H9 (cell line): ENCODE data around the gene PDE7B. TPM values are rescaled to one million over a fixed set of nuclear protein-coding genes. Genes with fewer than 3 reads are reported as not detected.

Experiments used
- DNase-seq: peaks from one replicate; pipeline ENCODE4 v3.0.0-alpha.2; 2017
- H2AFZ ChIP-seq: one replicate; pipeline ENCODE4 v1.6.1; 2013; ENCODE audit warnings: mild to moderate bottlenecking, low read length, control low read depth, moderate library complexity
- H2AK5ac ChIP-seq: 2 replicates; pipeline ENCODE4 v1.6.1; 2013; ENCODE audit warnings: low read length, control low read depth, mixed read lengths; ENCODE audit not compliant: insufficient read length
- H2BK120ac ChIP-seq: one replicate; pipeline ENCODE4 v1.6.1; 2013; ENCODE audit warnings: low read depth, mild to moderate bottlenecking, low read length, control low read depth, inconsistent platforms; ENCODE audit not compliant: poor library complexity, severe bottlenecking
- H2BK12ac ChIP-seq: 2 replicates; pipeline ENCODE4 v1.6.1; 2013; ENCODE audit warnings: low read length, control low read depth, mixed read lengths, low read depth; ENCODE audit not compliant: insufficient read length
- H2BK15ac ChIP-seq: 2 replicates; pipeline ENCODE4 v1.6.1; 2013; ENCODE audit warnings: low read depth, low read length, control low read depth
- H2BK20ac ChIP-seq: one replicate; pipeline ENCODE4 v1.6.1; 2013; ENCODE audit warnings: low read depth, mild to moderate bottlenecking, low read length, control low read depth, inconsistent platforms; ENCODE audit not compliant: poor library complexity, severe bottlenecking
- H2BK5ac ChIP-seq: 2 replicates; pipeline ENCODE4 v1.6.1; 2013; ENCODE audit warnings: low read length, control low read depth, mixed read lengths; ENCODE audit not compliant: insufficient read length
- H3K14ac ChIP-seq: 2 replicates; pipeline ENCODE4 v1.6.1; 2013; ENCODE audit warnings: low read length, control low read depth; ENCODE audit not compliant: insufficient read depth
- H3K18ac ChIP-seq: 2 replicates; pipeline ENCODE4 v1.6.1; 2013; ENCODE audit warnings: low read depth, mild to moderate bottlenecking, mixed read lengths, low read length, control low read depth; ENCODE audit not compliant: insufficient read length
- H3K23ac ChIP-seq: 2 replicates; pipeline ENCODE4 v1.6.1; 2013; ENCODE audit warnings: low read length, control low read depth, mixed read lengths, low read depth; ENCODE audit not compliant: insufficient read length
- H3K23me2 ChIP-seq: 2 replicates; pipeline ENCODE4 v1.6.1; 2013; ENCODE audit warnings: low read depth, mild to moderate bottlenecking, mixed read lengths, low read length, control low read depth; ENCODE audit not compliant: insufficient read length, poor library complexity, severe bottlenecking
- H3K27ac ChIP-seq: 2 replicates; pipeline ENCODE4 v1.5.1; 2013; ENCODE audit warnings: low read length, control low read depth, mixed read lengths, low read depth; ENCODE audit not compliant: insufficient read length
- H3K27me3 ChIP-seq: 2 replicates; pipeline ENCODE4 v1.6.1; 2013; ENCODE audit warnings: low read length, control low read depth, inconsistent platforms; ENCODE audit not compliant: insufficient read depth
- H3K4ac ChIP-seq: 2 replicates; pipeline ENCODE4 v1.6.1; 2013; ENCODE audit warnings: low read depth, mild to moderate bottlenecking, control low read depth, inconsistent platforms, low read length, moderate library complexity
- H3K4me1 ChIP-seq: 2 replicates; pipeline ENCODE4 v1.6.1; 2013; ENCODE audit warnings: low read length, control low read depth, inconsistent platforms; ENCODE audit not compliant: insufficient read depth
- H3K4me2 ChIP-seq: 2 replicates; pipeline ENCODE4 v1.6.1; 2013; ENCODE audit warnings: low read length, control low read depth, mixed read lengths; ENCODE audit not compliant: insufficient read length, insufficient read depth
- H3K56ac ChIP-seq: 2 replicates; pipeline ENCODE4 v1.6.1; 2013; ENCODE audit warnings: low read depth, mild to moderate bottlenecking, mixed read lengths, low read length, control low read depth; ENCODE audit not compliant: insufficient read length
- H3K79me1 ChIP-seq: 2 replicates; pipeline ENCODE4 v1.6.1; 2013; ENCODE audit warnings: low read depth, mild to moderate bottlenecking, moderate library complexity, low read length, control low read depth, inconsistent platforms; ENCODE audit not compliant: insufficient read depth, poor library complexity, severe bottlenecking
- H3K79me2 ChIP-seq: 2 replicates; pipeline ENCODE4 v1.6.1; 2013; ENCODE audit warnings: low read length, control low read depth, inconsistent platforms; ENCODE audit not compliant: insufficient read depth
- H3K9ac ChIP-seq: 2 replicates; pipeline ENCODE4 v1.6.1; 2013; ENCODE audit warnings: low read length, control low read depth, mixed read lengths; ENCODE audit not compliant: insufficient read length; ENCODE audit errors: extremely low read depth
- H3K9me3 ChIP-seq: one replicate; pipeline ENCODE4 v1.6.1; 2013; ENCODE audit warnings: low read depth, low read length, inconsistent platforms; ENCODE audit not compliant: control insufficient read depth
- H3T11ph ChIP-seq: one replicate; pipeline ENCODE4 v1.6.1; 2013; ENCODE audit warnings: mild to moderate bottlenecking, low read length, control low read depth, inconsistent platforms
- H4K20me1 ChIP-seq: one replicate; pipeline ENCODE4 v1.6.1; 2013; ENCODE audit not compliant: control insufficient read depth, insufficient read length, insufficient read depth
- H4K5ac ChIP-seq: 2 replicates; pipeline ENCODE4 v1.6.1; 2013; ENCODE audit warnings: low read depth, mild to moderate bottlenecking, mixed read lengths, low read length, control low read depth; ENCODE audit not compliant: insufficient read length
- H4K8ac ChIP-seq: replicated peaks from 2 replicates; pipeline ENCODE4 v1.6.1; 2013; ENCODE audit warnings: low read length, control low read depth, mixed read lengths, low read depth; ENCODE audit not compliant: insufficient read length
- H4K91ac ChIP-seq: 2 replicates; pipeline ENCODE4 v1.6.1; 2013; ENCODE audit warnings: low read depth, mild to moderate bottlenecking, moderate library complexity, mixed read lengths, low read length, control low read depth; ENCODE audit not compliant: insufficient read length
- H3K27ac Mint-ChIP-seq, 3 experiments: 2 replicates in 2 of 3; 3 replicates in 1 of 3; pipeline ENCODE4 v1.8.0; 2020 to 2021; ENCODE audit warnings: mixed read lengths in 3 of 3, mild to moderate bottlenecking in 1 of 3, moderate library complexity in 1 of 3
- H3K27me3 Mint-ChIP-seq: 2 replicates; pipeline ENCODE4 v1.8.0; 2021; ENCODE audit warnings: low read depth, mild to moderate bottlenecking, moderate library complexity, mixed read lengths
- H3K36me3 Mint-ChIP-seq, 3 experiments: 2 replicates in 2 of 3; 3 replicates in 1 of 3; pipeline ENCODE4 v1.8.0; 2020 to 2021; ENCODE audit warnings: low read depth in 3 of 3, mixed read lengths in 3 of 3; ENCODE audit not compliant: insufficient read depth in 1 of 3
- H3K4me1 Mint-ChIP-seq, 2 experiments: 2 replicates each; pipeline ENCODE4 v1.8.0; 2020; ENCODE audit warnings: mixed read lengths in 2 of 2
- H3K4me3 Mint-ChIP-seq, 2 experiments: 2 replicates in 1 of 2; 3 replicates in 1 of 2; pipeline ENCODE4 v1.8.0; 2020 to 2021; ENCODE audit warnings: mild to moderate bottlenecking in 2 of 2, mixed read lengths in 2 of 2, moderate library complexity in 1 of 2
- H3K9me3 Mint-ChIP-seq, 2 experiments: 2 replicates in 1 of 2; 3 replicates in 1 of 2; pipeline ENCODE4 v1.8.0; 2020; ENCODE audit warnings: mild to moderate bottlenecking in 2 of 2, mixed read lengths in 2 of 2, moderate library complexity in 1 of 2
- CTCF ChIP-seq: fragments of 200-600 bp; sonication (generic); conservative IDR thresholded peaks from 3 replicates; pipeline ENCODE4 v1.8.0; 2021; ENCODE audit warnings: antibody characterized with exemption, mild to moderate bottlenecking
- WGBS: extraction: QIAGEN DNeasy Blood & Tissue Kit; methylation state at CpG from one replicate; pipeline ENCODE4 v1.1.7; 2013; ENCODE audit warnings: missing lambda C conversion rate, low lambda C conversion rate, mixed read lengths; ENCODE audit not compliant: insufficient read length; ENCODE audit errors: extremely low coverage; 5-methylcytosine and 5-hydroxymethylcytosine counted together
- total RNA-seq: library from RNA; stranded (reverse); gene quantifications from 2 replicates; pipeline ENCODE4 v1.2.1, GENCODE V29; 2021

Gene PDE7B
- total RNA-seq, 1 experiment from 2014 or later: not detected

DNA sequence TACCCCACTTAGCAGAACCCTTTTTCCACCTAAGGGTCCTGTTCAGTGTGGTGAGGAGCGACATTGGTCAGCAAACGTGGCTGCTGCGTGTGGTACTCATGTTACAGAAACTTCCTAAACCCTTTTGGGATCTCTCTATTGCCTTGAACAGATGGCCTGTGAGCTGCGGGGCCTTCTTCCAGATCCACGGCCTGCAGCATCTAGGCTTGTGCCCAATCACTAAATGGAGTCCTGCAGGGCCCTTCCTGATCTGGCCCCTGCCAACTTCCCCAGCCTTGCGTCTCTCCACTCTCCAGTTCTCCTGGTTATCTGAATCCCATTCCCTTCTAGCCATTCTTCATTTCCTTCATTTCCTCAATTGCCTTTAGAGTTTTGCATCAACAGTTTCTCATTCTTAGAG lies 85.6 kb downstream of the PDE7B start:
- Histone ChIP-seq H2BK120ac (no peak overlapping the region), H3K4me2 (no peak overlapping the region), H3K9ac (no peak overlapping the region), H2BK15ac (no peak overlapping the region), H2AK5ac (no peak overlapping the region), H3K23ac (no peak overlapping the region), H3K14ac (no peak overlapping the region; the same call in 1 of the 2 replicates), H3K56ac (no peak overlapping the region), H4K5ac (no peak overlapping the region), H3T11ph (no peak overlapping the region), H2BK12ac (no peak overlapping the region), H3K27ac (no peak overlapping the region), H2AFZ (no peak overlapping the region), H3K4ac (no peak overlapping the region), H3K18ac (no peak overlapping the region), H4K91ac (no peak overlapping the region), H3K27me3 (no peaks in the 10 kb centered on the region), H2BK5ac (no peak overlapping the region), H4K8ac (no peak overlapping the region), H3K4me1 (no peaks in the 10 kb centered on the region), H3K9me3 (no peaks in the 10 kb centered on the region), H2BK20ac (no peak overlapping the region), H3K23me2 (no peaks in the 10 kb centered on the region), H4K20me1 (no peaks in the 10 kb centered on the region), H3K79me1 (no peaks in the 10 kb centered on the region), H3K79me2 (no peaks in the 10 kb centered on the region)
- no peak overlapping the region for H3K4me3 Mint-ChIP-seq
- no peak for TF ChIP-seq CTCF
- H3K36me3 Mint-ChIP-seq: no peaks in the 10 kb centered on the region
- no peaks in the 10 kb centered on the region for H3K27me3 Mint-ChIP-seq
- H3K9me3 Mint-ChIP-seq: no peaks in the 10 kb centered on the region
- WGBS: no CpG with 5 or more reads among the region's 6 CpGs
- H3K4me1 Mint-ChIP-seq: no peaks in the 10 kb centered on the region
- H3K27ac Mint-ChIP-seq: no peak overlapping the region
- no peak for DNase-seq
